RWPE1 (cell line): ENCODE results near the gene MRPL30.

Experiments used
- CTCF ChIA-PET: fragments of 350-600 bp; sonication (Branson Sonifier 250); formaldehyde crosslinking; extraction: SDS; loops from one replicate; lab custom pipeline; 2021; lab: Yijun Ruan, JAX
- POLR2A ChIA-PET: fragments of 400-600 bp; formaldehyde crosslinking; extraction: SDS; loops from one replicate; lab custom pipeline; 2020; ENCODE audit warnings: antibody characterized with exemption; ENCODE audit not compliant: low non-redundant PET; lab: Yijun Ruan, JAX
- DNase-seq: peaks from one replicate; pipeline ENCODE4 v3.0.0; 2012; ENCODE audit warnings: low spot score
- H3K27ac ChIP-seq: fragments of 450-650 bp; 2 replicates; pipeline ENCODE4 v1.5.1; 2017
- CTCF ChIP-seq: fragments of 450-650 bp; conservative IDR thresholded peaks from 2 replicates; pipeline ENCODE4 v1.5.1; 2017; ENCODE audit warnings: low read depth, mild to moderate bottlenecking

The MRPL30 gene

GRCh38 chr2:99141110-99142108 lies 39.6 kb upstream of the MRPL30 start, which contains the start of gene C2orf15:
C2orf15 (plus strand) TSS chr2:99141707; CDS start chr2:99150559, 8,852 bp downstream.
- peak; percentile 88 for DNase-seq
- H3K27ac ChIP-seq = peak within 1 kb of the TSS; percentile 87
- TF ChIP-seq CTCF = no peak
- ChIA-PET CTCF (interaction anchor here (0.7 kb wide), 1 partner anchor 52 kb away, joined by 3 read pairs; no protein-coding TSS in a partner anchor), POLR2A (interaction anchor here (0.5 to 1.0 kb wide), 4 partner anchors 9 to 196 kb away, joined by 3 to 10 read pairs (median 4); partner anchors contain the start of genes EIF5B and TXNDC9)

GRCh38 chr2:99150706-99151105 lies 30.3 kb upstream of the MRPL30 start:
- no peak for TF ChIP-seq CTCF
- no peak for DNase-seq
- H3K27ac ChIP-seq = no peak overlapping the region
- ChIA-PET POLR2A (interaction anchor here (0.7 kb wide), 1 partner anchor 30 kb away, joined by 3 read pairs; no protein-coding TSS in a partner anchor), CTCF (interaction anchor here (0.7 kb wide), 1 partner anchor 116 kb away, joined by 3 read pairs; no protein-coding TSS in a partner anchor)

GRCh38 chr2:99152199-99152895 lies 28.6 kb upstream of the MRPL30 start:
- no peak overlapping the region for H3K27ac ChIP-seq
- POLR2A ChIA-PET = no interaction called here

GRCh38 chr2:99153921-99154604 lies 26.9 kb upstream of the MRPL30 start:
- TF ChIP-seq CTCF = no peak
- CTCF ChIA-PET = no interaction called here
- peak overlapping the region; percentile 83 for H3K27ac ChIP-seq
- POLR2A ChIA-PET = no interaction called here
- no peak for DNase-seq

More at GRCh38 chr2:99152199-99152895, 28.6 kb upstream of the MRPL30 start:
- DNase-seq = no peak
- TF ChIP-seq CTCF = no peak
- CTCF ChIA-PET = no interaction called here

- CTCF ChIA-PET = interaction anchor here (0.6 to 2.6 kb wide), 5 partner anchors 14 to 219 kb away, joined by 3 to 11 read pairs (median 3); partner anchors contain the start of gene CRACDL
- TF ChIP-seq CTCF = no peak
- POLR2A ChIA-PET = interaction anchor here (0.8 kb wide), 1 partner anchor 8 kb away, joined by 4 read pairs; no protein-coding TSS in a partner anchor
- peak; percentile 94 for DNase-seq
- peak within 1 kb of the TSS; percentile 83 for H3K27ac ChIP-seq
These were observed 26.1 kb upstream of the MRPL30 start, which contains the start of the genes LIPT1 and TSGA10 for GRCh38 chr2:99154643-99155536. LIPT1 (plus strand) TSS chr2:99154967; CDS start chr2:99161958, 6,991 bp downstream. TSGA10 (minus strand) TSS chr2:99154942; CDS start chr2:99109439, 45,503 bp downstream.
